Mesendoderm (in vitro differentiated cells): ENCODE data around the gene ZFYVE27.

Experiments
- DNase-seq: peaks from one replicate; pipeline ENCODE4 v3.0.0; 2013
- H2AK5ac ChIP-seq: 2 replicates; pipeline ENCODE4 v1.6.1; 2013; ENCODE audit warnings: low read length, inconsistent platforms
- H2BK120ac ChIP-seq: 2 replicates; pipeline ENCODE4 v1.6.1; 2013; ENCODE audit warnings: low read depth, mild to moderate bottlenecking, low read length, moderate library complexity, mixed read lengths
- H2BK15ac ChIP-seq: replicated peaks from 2 replicates; pipeline ENCODE4 v1.6.1; 2013; ENCODE audit warnings: low read depth, mild to moderate bottlenecking, moderate library complexity
- H2BK5ac ChIP-seq: 2 replicates; pipeline ENCODE4 v1.6.1; 2013; ENCODE audit warnings: low read length, inconsistent platforms
- H3K18ac ChIP-seq: 2 replicates; pipeline ENCODE4 v1.6.1; 2013; ENCODE audit warnings: mild to moderate bottlenecking, low read length, mixed read lengths
- H3K23ac ChIP-seq: one replicate; pipeline ENCODE4 v1.6.1; 2013; ENCODE audit warnings: low read length
- H3K27ac ChIP-seq: 2 replicates; pipeline ENCODE4 v1.5.1; 2013; ENCODE audit warnings: low read depth, mild to moderate bottlenecking, inconsistent platforms, low read length, moderate library complexity
- H3K27me3 ChIP-seq: 2 replicates; pipeline ENCODE4 v1.6.1; 2013; ENCODE audit warnings: low read length, control low read depth, mild to moderate bottlenecking, inconsistent platforms; ENCODE audit not compliant: insufficient read depth, poor library complexity
- H3K36me3 ChIP-seq: 2 replicates; pipeline ENCODE4 v1.6.1; 2013; ENCODE audit warnings: low read length, inconsistent platforms; ENCODE audit not compliant: control insufficient read depth, insufficient read depth
- H3K4ac ChIP-seq: one replicate; pipeline ENCODE4 v1.6.1; 2013; ENCODE audit warnings: low read depth, mild to moderate bottlenecking, low read length, moderate library complexity
- H3K4me1 ChIP-seq: 2 replicates; pipeline ENCODE4 v1.6.1; 2013; ENCODE audit warnings: low read depth, low read length, inconsistent platforms; ENCODE audit not compliant: control insufficient read depth
- H3K4me2 ChIP-seq: 2 replicates; pipeline ENCODE4 v1.6.1; 2013; ENCODE audit warnings: low read length
- H3K4me3 ChIP-seq: 2 replicates; pipeline ENCODE4 v1.5.1; 2013; ENCODE audit warnings: mild to moderate bottlenecking, low read length
- H3K56ac ChIP-seq: one replicate; pipeline ENCODE4 v1.6.1; 2013; ENCODE audit warnings: low read length
- H3K79me1 ChIP-seq: 2 replicates; pipeline ENCODE4 v1.6.1; 2013; ENCODE audit warnings: low read length, inconsistent platforms
- H3K79me2 ChIP-seq: 2 replicates; pipeline ENCODE4 v1.6.1; 2013; ENCODE audit warnings: mild to moderate bottlenecking, low read length; ENCODE audit not compliant: control insufficient read depth, insufficient read depth
- H3K9ac ChIP-seq: 2 replicates; pipeline ENCODE4 v1.6.1; 2013; ENCODE audit warnings: low read length, inconsistent platforms
- H4K5ac ChIP-seq: one replicate; pipeline ENCODE4 v1.6.1; 2013; ENCODE audit warnings: low read length
- H4K8ac ChIP-seq: one replicate; pipeline ENCODE4 v1.6.1; 2013; ENCODE audit warnings: low read depth, mild to moderate bottlenecking, control low read depth, low read length, moderate library complexity
- WGBS: extraction: QIAGEN DNeasy Blood & Tissue Kit; methylation state at CpG from one replicate; pipeline ENCODE4 v1.1.7; 2013; ENCODE audit warnings: low lambda C conversion rate, missing lambda C conversion rate; ENCODE audit not compliant: insufficient coverage; ENCODE audit errors: extremely low coverage; 5-methylcytosine and 5-hydroxymethylcytosine counted together

The ZFYVE27 gene

DNA sequence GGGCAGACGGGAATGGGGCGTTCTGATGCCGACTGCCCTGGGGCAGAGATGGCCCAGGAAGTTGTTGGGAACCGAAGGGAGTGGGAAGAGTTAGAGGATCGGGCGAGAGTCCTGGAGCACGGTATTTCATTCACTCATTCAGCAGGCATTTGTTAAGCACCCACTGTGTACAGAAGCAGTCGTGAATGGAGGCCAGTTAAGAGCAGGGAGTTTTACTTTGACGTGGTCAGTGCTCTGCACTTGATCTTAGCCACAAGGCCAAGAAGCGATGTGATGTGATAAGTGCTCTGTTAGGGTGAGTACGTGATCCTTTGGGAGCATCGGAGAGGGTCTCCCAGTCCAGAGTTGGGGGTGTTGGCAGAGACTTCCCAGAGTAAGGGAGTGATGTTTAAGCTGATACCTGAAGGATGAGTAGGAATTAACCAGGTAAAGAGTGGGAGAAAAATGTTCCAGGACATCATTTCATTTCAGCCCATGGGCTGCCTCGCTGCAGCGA lies 890 bp downstream of the ZFYVE27 start:
- Histone ChIP-seq H2BK5ac (no peak overlapping the region), H3K27ac (no peak overlapping the region), H3K36me3 (no peaks in the 10 kb centered on the region), H3K23ac (no peak overlapping the region), H4K8ac (no peak overlapping the region), H3K4me3 (peak overlapping the region; percentile 77), H2BK120ac (no peak overlapping the region), H3K27me3 (no peaks in the 10 kb centered on the region), H3K4ac (no peak overlapping the region), H3K79me2 (peaks cover 13% of the 10 kb centered on the region), H3K18ac (no peak overlapping the region), H2BK15ac (no peak overlapping the region), H3K4me1 (peaks cover 2% of the 10 kb centered on the region), H4K5ac (no peak overlapping the region), H3K4me2 (peak overlapping the region; percentile 70), H2AK5ac (no peak overlapping the region), H3K79me1 (peaks cover 18% of the 10 kb centered on the region), H3K56ac (peak overlapping the region; percentile 95), H3K9ac (peak overlapping the region; percentile 87)
- DNase-seq: no peak
- no CpG with 5 or more reads among the region's 14 CpGs for WGBS

DNA sequence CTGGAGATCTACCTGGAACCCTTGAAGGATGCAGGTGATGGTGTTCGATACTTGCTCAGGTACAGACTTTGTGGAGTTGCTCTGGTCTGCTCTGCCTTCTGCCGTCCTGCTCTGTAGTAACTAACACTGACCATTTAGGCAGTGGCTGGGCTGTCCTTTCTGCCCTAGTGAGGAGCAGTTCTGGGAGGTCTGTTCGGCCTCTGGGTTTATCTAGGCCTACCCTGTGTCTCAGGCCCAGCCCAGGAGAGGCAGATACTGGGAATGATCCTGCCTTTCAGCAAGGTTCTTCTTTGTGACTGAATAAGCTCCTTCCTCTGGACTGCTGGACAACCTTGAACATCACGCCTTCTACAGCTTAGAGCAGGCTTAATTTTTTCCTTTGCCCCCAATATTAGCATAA lies 1.7 kb downstream of the ZFYVE27 start:
- H3K56ac ChIP-seq: no peak overlapping the region
- H3K4ac ChIP-seq: no peak overlapping the region
- no peak overlapping the region for H4K8ac ChIP-seq
- peaks cover 2% of the 10 kb centered on the region for H3K36me3 ChIP-seq
- H2BK120ac ChIP-seq: no peak overlapping the region
- no peak overlapping the region for H2BK15ac ChIP-seq
- H3K27ac ChIP-seq: no peak overlapping the region
- no peak overlapping the region for H2AK5ac ChIP-seq
- H2BK5ac ChIP-seq: no peak overlapping the region
- no peak overlapping the region for H3K4me3 ChIP-seq
- H3K79me2 ChIP-seq: peaks cover 13% of the 10 kb centered on the region
- no peak overlapping the region for H3K23ac ChIP-seq
- H3K79me1 ChIP-seq: peaks cover 26% of the 10 kb centered on the region
- no CpG with 5 or more reads among the region's 4 CpGs for WGBS
- no peak overlapping the region for H3K18ac ChIP-seq
- no peak overlapping the region for H4K5ac ChIP-seq
- H3K9ac ChIP-seq: peak overlapping the region; percentile 22
- peaks cover 2% of the 10 kb centered on the region for H3K4me1 ChIP-seq
- no peaks in the 10 kb centered on the region for H3K27me3 ChIP-seq
- no peak overlapping the region for H3K4me2 ChIP-seq
- no peak for DNase-seq

DNA sequence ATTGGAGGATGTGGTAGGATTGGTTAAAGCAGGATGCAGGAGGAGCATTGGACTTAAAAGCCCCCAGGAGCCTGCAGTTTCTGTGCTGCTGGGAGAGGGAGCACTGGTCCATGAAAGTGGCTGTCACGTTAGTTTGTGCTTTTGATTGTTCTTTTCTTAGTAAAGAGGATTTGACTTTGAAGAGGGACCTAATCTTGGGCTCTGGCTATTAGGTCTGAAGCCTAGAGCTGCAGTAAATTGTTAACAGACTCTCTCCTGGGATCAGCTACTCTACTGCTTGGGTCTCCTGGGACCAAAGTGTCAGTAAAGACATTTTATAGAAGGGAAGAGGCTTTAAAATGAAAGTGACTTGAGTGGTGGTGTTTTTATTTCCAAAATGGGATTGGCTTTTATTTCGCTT lies 3.7 kb downstream of the ZFYVE27 start:
- no peaks in the 10 kb centered on the region for H3K27me3 ChIP-seq
- no peak overlapping the region for H2BK120ac ChIP-seq
- no peak overlapping the region for H4K8ac ChIP-seq
- H3K4me3 ChIP-seq: no peak overlapping the region
- no peak overlapping the region for H3K9ac ChIP-seq
- no peak overlapping the region for H3K4me2 ChIP-seq
- no peak overlapping the region for H3K18ac ChIP-seq
- H4K5ac ChIP-seq: no peak overlapping the region
- no peak for DNase-seq
- H3K23ac ChIP-seq: no peak overlapping the region
- WGBS: no CpG with 5 or more reads among the region's 2 CpGs
- H3K56ac ChIP-seq: no peak overlapping the region
- H2AK5ac ChIP-seq: no peak overlapping the region
- peaks cover 2% of the 10 kb centered on the region for H3K4me1 ChIP-seq
- H2BK5ac ChIP-seq: no peak overlapping the region
- no peak overlapping the region for H3K27ac ChIP-seq
- H3K79me2 ChIP-seq: peaks cover 13% of the 10 kb centered on the region
- H2BK15ac ChIP-seq: no peak overlapping the region
- H3K4ac ChIP-seq: no peak overlapping the region
- peaks cover 4% of the 10 kb centered on the region for H3K36me3 ChIP-seq
- H3K79me1 ChIP-seq: peaks cover 26% of the 10 kb centered on the region

GRCh38 chr10:97743169-97743943 lies 6.4 kb downstream of the ZFYVE27 start:
- Histone ChIP-seq H4K5ac (no peak overlapping the region), H3K4ac (no peak overlapping the region), H3K23ac (no peak overlapping the region), H3K79me2 (peaks cover 5% of the 10 kb centered on the region), H3K4me3 (no peak overlapping the region), H3K18ac (no peak overlapping the region), H4K8ac (no peak overlapping the region), H2BK15ac (no peak overlapping the region), H3K79me1 (peaks cover 22% of the 10 kb centered on the region), H2BK120ac (no peak overlapping the region), H3K27me3 (no peaks in the 10 kb centered on the region), H3K27ac (no peak overlapping the region), H3K56ac (no peak overlapping the region), H3K9ac (no peak overlapping the region), H2AK5ac (no peak overlapping the region), H2BK5ac (no peak overlapping the region), H3K4me2 (no peak overlapping the region), H3K36me3 (peaks cover 8% of the 10 kb centered on the region), H3K4me1 (no peaks in the 10 kb centered on the region)
- DNase-seq: no peak
- no CpG with 5 or more reads among the region's 10 CpGs for WGBS

GRCh38 chr10:97744405-97745035 lies 7.6 kb downstream of the ZFYVE27 start:
- H3K79me1 ChIP-seq: peaks cover 19% of the 10 kb centered on the region
- H3K9ac ChIP-seq: no peak overlapping the region
- no peak overlapping the region for H4K8ac ChIP-seq
- no peak overlapping the region for H3K4me3 ChIP-seq
- H3K23ac ChIP-seq: no peak overlapping the region
- H4K5ac ChIP-seq: no peak overlapping the region
- H3K27ac ChIP-seq: no peak overlapping the region
- H3K4me2 ChIP-seq: no peak overlapping the region
- H3K56ac ChIP-seq: no peak overlapping the region
- no peak overlapping the region for H3K4ac ChIP-seq
- WGBS: no CpG with 5 or more reads among the region's 15 CpGs
- no peak overlapping the region for H2BK15ac ChIP-seq
- no peaks in the 10 kb centered on the region for H3K27me3 ChIP-seq
- peaks cover 2% of the 10 kb centered on the region for H3K79me2 ChIP-seq
- no peak overlapping the region for H2AK5ac ChIP-seq
- H2BK5ac ChIP-seq: no peak overlapping the region
- DNase-seq: no peak
- no peak overlapping the region for H2BK120ac ChIP-seq
- no peaks in the 10 kb centered on the region for H3K4me1 ChIP-seq
- H3K18ac ChIP-seq: no peak overlapping the region
- peaks cover 10% of the 10 kb centered on the region for H3K36me3 ChIP-seq
